ENCODE results near the gene MAP4. TPM values are rescaled to one million over a fixed set of nuclear protein-coding genes. Genes with fewer than 3 reads are reported as not detected.
A peak's percentile ranks its signal among the peaks of the same experiment; 100 is the strongest.
"Not testable (repeated sequence)": the region's sequence is repeated elsewhere in the genome, so short reads cannot be mapped to it uniquely, and the experiment has no call there.

MAP4 gene
- total RNA-seq, 1 donor from 2014 or later, result 306 TPM

- DNase-seq, result no peak
Measured at GRCh38 chr3:47841786-47842349, 174.3 kb downstream of the MAP4 start.

- no peak for DNase-seq
Measured at GRCh38 chr3:47838503-47838902, 177.7 kb downstream of the MAP4 start.

GRCh38 chr3:47836986-47837385, 179.2 kb downstream of the MAP4 start:
- no peak for DNase-seq

GRCh38 chr3:47829482-47829881, 186.7 kb downstream of the MAP4 start:
- not testable (repeated sequence) for DNase-seq

- no peak for DNase-seq
Measured at GRCh38 chr3:47825590-47825989, 190.6 kb downstream of the MAP4 start.

- DNase-seq, result peak; percentile 57
Measured at GRCh38 chr3:47824541-47825473, 191.4 kb downstream of the MAP4 start.

GRCh38 chr3:47817609-47818008, 198.6 kb downstream of the MAP4 start:
- no peak for DNase-seq

- DNase-seq, result no peak
Measured at GRCh38 chr3:47813551-47814177, 202.6 kb downstream of the MAP4 start.

GRCh38 chr3:47804577-47804976, 211.6 kb downstream of the MAP4 start:
- DNase-seq, result no peak

- no peak for DNase-seq
Measured at GRCh38 chr3:47803480-47804025, 212.7 kb downstream of the MAP4 start.

- DNase-seq, result peak; percentile 85
Measured at GRCh38 chr3:47802734-47803479, 213.3 kb downstream of the MAP4 start, which contains the start of gene DHX30. Gene DHX30 (plus strand): TSS chr3:47803138. CDS start chr3:47810684, 7,546 bp downstream.

Small RNA genes lying within 50 kb of the gene (small RNA-seq; reads per million reads assigned to genes)
- gene AC124916.2 (not detected), gene MIR1226 (0.15 reads per million), gene RF00019 (not detected), gene RF02271 (not detected)

Other genes starting within 250 kb of the MAP4 start
- 104 TPM for gene SMARCC1, start 234.5 kb downstream of the MAP4 start, total RNA-seq
- gene DHX30, start 213.3 kb downstream of the MAP4 start, total RNA-seq, result 69.1 TPM
- 3.7 TPM for gene CDC25A, start 172.0 kb upstream of the MAP4 start, total RNA-seq
- gene CAMP, start 207.1 kb upstream of the MAP4 start, total RNA-seq, result not detected
- 26.8 TPM for gene ZNF589, start 224.7 kb upstream of the MAP4 start, total RNA-seq